GM12865 (cell line): ENCODE data around the gene PLXNA2.

Experiments
- DNase-seq: peaks from one replicate; pipeline ENCODE4 v3.0.0; 2010; ENCODE audit warnings: low read depth
- H3K4me3 ChIP-seq: 2 replicates; pipeline ENCODE4 v1.5.1; 2011; ENCODE audit warnings: mild to moderate bottlenecking, low read depth, low read length, control low read depth
- CTCF ChIP-seq: IDR thresholded peaks from 2 replicates; pipeline ENCODE4 v1.5.1; 2011; ENCODE audit warnings: low read length, control low read depth, low read depth, inconsistent platforms; ENCODE audit not compliant: insufficient read depth; ENCODE audit errors: missing control alignments

The PLXNA2 gene

GRCh38 chr1:208090388-208091301 is 153.5 kb downstream of the PLXNA2 start:
- no peak for TF ChIP-seq CTCF
- no peak for DNase-seq
- H3K4me3 ChIP-seq, result no peak overlapping the region

GRCh38 chr1:208089761-208090370 is 154.3 kb downstream of the PLXNA2 start:
- no peak overlapping the region for H3K4me3 ChIP-seq
- TF ChIP-seq CTCF, result no peak
- no peak for DNase-seq

GRCh38 chr1:208089149-208089548 is 155.0 kb downstream of the PLXNA2 start:
- TF ChIP-seq CTCF, result no peak
- no peak for DNase-seq
- no peak overlapping the region for H3K4me3 ChIP-seq

GRCh38 chr1:208088319-208088718 is 155.9 kb downstream of the PLXNA2 start:
- DNase-seq, result no peak
- TF ChIP-seq CTCF, result no peak
- no peak overlapping the region for H3K4me3 ChIP-seq

- H3K4me3 ChIP-seq, result no peak overlapping the region; the same call in 1 of the 2 replicates
- DNase-seq, result no peak
- TF ChIP-seq CTCF, result no peak
These were observed 158.3 kb downstream of the PLXNA2 start for GRCh38 chr1:208085655-208086515.

- no peak for DNase-seq
- TF ChIP-seq CTCF, result no peak
- no peak overlapping the region for H3K4me3 ChIP-seq
These were observed 159.4 kb downstream of the PLXNA2 start for GRCh38 chr1:208084764-208085163.
